ENCODE results near the gene NIPAL3.

DNA sequence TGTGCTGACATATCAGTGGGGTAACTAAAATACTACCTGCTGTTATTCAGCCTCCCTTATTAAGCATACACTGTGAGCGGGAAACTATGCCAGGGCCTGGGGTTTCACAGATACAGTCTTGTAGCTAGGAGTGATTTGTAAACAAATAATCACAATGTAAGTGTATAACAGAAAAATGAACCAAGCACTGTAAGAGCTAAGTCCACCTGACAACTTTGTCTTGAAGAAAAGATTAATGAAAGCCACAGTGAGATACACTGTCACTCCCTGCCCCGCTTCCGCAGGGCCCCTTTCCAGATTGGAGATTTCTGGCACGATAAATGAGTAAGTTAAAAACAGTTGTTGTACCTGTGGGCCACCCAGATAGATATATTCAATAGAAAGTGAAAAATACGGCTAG, 91.8 kb downstream of the NIPAL3 start:
- TF ChIP-seq, protein P1, sequence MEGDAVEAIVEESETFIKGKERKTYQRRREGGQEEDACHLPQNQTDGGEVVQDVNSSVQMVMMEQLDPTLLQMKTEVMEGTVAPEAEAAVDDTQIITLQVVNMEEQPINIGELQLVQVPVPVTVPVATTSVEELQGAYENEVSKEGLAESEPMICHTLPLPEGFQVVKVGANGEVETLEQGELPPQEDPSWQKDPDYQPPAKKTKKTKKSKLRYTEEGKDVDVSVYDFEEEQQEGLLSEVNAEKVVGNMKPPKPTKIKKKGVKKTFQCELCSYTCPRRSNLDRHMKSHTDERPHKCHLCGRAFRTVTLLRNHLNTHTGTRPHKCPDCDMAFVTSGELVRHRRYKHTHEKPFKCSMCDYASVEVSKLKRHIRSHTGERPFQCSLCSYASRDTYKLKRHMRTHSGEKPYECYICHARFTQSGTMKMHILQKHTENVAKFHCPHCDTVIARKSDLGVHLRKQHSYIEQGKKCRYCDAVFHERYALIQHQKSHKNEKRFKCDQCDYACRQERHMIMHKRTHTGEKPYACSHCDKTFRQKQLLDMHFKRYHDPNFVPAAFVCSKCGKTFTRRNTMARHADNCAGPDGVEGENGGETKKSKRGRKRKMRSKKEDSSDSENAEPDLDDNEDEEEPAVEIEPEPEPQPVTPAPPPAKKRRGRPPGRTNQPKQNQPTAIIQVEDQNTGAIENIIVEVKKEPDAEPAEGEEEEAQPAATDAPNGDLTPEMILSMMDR (optimal IDR thresholded peaks at IDR 0.05 in 1 of 3, IDR thresholded peaks at IDR 0.05 in 1 of 3, conservative IDR thresholded peaks at IDR 0.05 in 1 of 3; ENCODE audit: extremely low read depth in 1 of 3, insufficient read depth in 2 of 3, low read length in 3 of 3): no peak
- no peak for TF ChIP-seq EZH2 (IDR thresholded peaks at IDR 0.05; ENCODE audit: low read length)

All from keratinocyte (primary cell).